ENCODE results near the gene BMPR1B. TPM values are rescaled to one million over a fixed set of nuclear protein-coding genes. Genes with fewer than 3 reads are reported as not detected.
"Not testable (repeated sequence)": the region's sequence is repeated elsewhere in the genome, so short reads cannot be mapped to it uniquely, and the experiment has no call there.

BMPR1B gene
- total RNA-seq, 1 experiment from 2014 or later: 0.07 TPM

DNA sequence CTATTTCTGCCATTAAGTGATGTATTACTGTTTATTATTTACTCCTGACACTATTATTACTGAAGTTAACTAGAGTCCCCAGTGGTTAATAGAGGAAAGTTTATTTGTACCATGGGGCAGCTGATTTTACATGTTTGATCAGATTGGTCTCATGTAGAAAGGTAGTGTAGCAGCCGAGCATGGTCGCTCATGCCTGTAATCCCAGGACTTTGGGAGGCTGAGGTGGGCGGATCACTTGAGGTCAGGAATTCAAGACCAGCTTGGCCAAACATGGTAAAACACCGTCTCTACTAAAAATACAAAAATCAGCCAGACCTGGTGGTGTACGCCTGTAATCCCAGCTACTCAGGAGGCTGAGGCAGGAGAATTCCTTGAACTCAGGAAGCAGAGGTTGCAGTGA, 74.6 kb downstream of the BMPR1B start:
- DNase-seq (ENCODE audit: low read depth): not testable (repeated sequence)

DNA sequence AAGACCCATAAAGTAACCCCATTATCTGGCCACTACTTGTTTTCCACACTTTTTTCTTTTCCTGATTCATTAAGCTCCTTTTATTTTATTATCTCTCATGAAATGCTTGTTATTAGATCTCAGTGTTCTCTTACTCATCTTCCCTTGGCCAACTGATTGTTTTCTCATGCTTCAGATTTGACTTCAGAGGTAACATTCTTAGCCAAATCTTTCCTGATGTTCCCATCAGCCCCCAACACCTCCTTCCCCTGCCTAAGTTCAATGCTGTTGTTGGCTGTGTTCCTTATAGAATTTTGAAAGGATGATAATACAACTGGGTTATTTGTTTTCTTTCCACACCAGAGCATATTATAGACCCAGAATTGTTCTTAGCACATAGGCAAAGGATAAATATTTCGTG, 75.6 kb downstream of the BMPR1B start:
- no peak for DNase-seq (ENCODE audit: low read depth)

DNA sequence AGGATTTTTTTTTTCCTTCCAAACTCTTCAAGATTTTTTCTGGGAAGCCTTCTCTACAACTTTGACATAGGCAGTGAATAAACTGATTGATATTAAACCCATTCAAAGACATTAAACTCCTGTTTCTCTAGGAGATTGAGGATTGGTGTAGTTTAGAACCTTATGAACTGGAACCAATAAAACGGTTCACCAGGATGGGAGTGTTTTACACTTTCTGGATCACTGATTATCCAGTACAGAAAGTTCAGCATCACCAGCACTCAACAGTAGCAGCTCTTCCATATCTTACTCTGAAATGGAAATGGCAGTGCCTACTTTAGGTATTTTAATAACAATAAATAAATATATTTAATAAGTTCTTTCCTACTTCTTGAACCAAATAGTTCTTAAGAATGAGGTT, 76.7 kb downstream of the BMPR1B start:
- DNase-seq (ENCODE audit: low read depth): no peak

DNA sequence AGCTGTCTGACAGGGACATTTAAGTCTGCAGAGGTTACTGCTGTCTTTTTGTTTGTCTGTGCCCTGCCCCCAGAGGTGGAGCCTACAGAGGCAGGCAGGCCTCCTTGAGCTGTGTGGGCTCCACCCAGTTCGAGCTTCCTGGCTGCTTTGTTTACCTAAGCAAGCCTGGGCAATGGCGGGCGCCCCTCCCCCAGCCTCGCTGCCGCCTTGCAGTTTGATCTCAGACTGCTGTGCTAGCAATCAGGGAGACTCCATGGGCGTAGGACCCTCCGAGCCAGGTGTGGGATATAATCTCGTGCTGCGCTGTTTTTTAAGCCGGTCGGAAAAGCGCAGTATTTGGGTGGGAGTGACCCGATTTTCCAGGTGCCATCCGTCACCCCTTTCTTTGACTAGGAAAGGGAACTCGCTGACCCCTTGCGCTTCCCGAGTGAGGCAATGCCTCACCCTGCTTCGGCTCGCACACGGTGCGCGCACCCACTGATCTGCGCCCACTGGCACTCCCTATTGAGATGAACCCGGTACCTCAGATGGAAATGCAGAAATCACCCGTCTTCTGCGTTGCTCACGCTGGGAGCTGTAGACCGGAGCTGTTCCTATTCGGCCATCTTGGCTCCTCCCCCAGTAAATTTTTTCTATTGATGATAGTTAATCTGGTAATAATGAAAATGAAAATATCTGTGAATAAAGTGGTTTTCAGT, 83.6 kb downstream of the BMPR1B start:
- DNase-seq (ENCODE audit: low read depth): not testable (repeated sequence)

- no peak for DNase-seq (ENCODE audit: low read depth)
Measured at GRCh38 chr4:94841864-94842221, 84.1 kb downstream of the BMPR1B start.

DNA sequence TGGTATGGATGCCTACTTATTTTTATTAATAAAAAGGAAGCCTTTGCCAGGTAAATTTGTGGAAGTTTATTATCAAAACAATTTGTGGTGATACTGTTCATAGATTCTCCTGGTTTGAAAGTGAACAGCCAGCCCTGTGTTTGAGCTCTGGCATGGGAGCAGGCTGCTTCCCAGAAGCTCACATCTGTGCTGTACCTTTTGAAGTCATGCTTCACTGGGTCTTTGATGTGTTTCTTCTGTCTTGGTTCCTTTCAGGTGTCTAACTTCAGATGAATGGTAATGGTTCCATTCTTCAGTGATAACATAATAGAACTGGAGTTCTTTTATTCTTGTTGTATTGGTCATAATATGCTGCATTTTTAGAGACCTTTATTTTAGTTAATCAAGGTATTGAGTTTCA, 85.5 kb downstream of the BMPR1B start:
- no peak for DNase-seq (ENCODE audit: low read depth)

- no peak for DNase-seq (ENCODE audit: low read depth)
Measured at GRCh38 chr4:94848326-94848725, 90.6 kb downstream of the BMPR1B start.

- no peak for DNase-seq (ENCODE audit: low read depth)
Measured at GRCh38 chr4:94849901-94850300, 92.1 kb downstream of the BMPR1B start.

DNA sequence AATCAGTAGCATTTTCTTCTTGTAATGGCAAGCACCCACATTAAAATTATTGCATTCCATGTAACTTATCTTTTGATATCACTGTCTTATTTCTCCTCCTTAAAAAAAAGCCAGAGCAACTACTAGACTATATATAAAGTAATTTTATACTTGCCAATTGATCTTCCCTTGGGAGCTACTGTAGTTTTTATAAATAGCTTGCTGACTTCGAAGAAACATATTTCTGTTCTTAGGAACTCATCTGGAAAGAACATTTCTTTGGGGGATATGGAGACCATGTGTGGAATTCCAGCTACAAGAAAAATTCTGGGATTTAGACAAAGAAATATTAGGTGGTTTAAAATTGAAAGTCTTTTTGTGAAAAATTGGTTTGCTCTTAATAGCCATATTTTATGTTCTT, 94.9 kb downstream of the BMPR1B start:
- no peak for DNase-seq (ENCODE audit: low read depth)

DNA sequence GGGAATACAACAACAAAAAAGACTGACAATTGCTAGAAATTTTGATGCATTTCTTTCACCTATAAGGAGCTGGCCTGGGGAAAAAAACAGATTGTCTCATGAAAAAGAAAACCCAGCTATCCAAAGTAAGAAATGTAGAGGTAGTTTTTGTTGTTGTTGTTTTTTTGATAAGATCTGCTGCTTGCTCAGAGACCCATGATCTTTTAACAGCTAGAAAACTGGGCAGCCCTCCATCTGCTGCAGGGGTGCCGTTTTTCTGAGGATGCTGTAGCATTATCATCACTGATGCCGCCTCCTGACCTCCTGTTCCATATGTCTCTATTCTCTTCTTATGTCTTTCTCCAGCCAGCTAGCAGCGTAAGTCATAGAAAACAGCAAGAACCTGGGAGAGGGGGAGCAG, 98.3 kb downstream of the BMPR1B start:
- no peak for DNase-seq (ENCODE audit: low read depth)

GRCh38 chr4:94870146-94870545, 112.4 kb downstream of the BMPR1B start:
- DNase-seq (ENCODE audit: low read depth): no peak

- DNase-seq (ENCODE audit: low read depth): no peak
Measured at GRCh38 chr4:94871644-94872305, 114.0 kb downstream of the BMPR1B start.

DNA sequence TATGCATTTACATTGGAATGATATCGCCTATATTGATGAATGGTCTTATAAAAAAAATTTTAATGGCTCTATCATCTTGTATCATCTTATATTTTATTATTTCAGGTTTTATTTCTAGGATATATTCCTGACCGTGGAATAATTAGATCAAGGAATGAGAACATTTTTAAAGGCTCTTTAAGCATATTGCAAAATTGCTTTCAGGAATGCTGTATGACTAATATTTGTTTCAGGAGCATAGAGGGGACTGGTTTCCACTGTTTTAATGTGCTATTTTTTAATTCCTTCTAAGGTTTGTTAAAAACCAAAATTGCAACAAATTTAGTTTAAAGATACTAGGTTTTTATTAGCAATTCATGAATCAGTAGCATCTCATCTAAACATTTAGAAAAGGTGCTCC, 120.2 kb downstream of the BMPR1B start:
- peak; percentile 1 for DNase-seq (ENCODE audit: low read depth)

- peak; percentile 12 for DNase-seq (ENCODE audit: low read depth)
Measured at GRCh38 chr4:94880956-94881355, 123.2 kb downstream of the BMPR1B start.

GRCh38 chr4:94882756-94883155, 125.0 kb downstream of the BMPR1B start:
- peak; percentile 1 for DNase-seq (ENCODE audit: low read depth)

DNA sequence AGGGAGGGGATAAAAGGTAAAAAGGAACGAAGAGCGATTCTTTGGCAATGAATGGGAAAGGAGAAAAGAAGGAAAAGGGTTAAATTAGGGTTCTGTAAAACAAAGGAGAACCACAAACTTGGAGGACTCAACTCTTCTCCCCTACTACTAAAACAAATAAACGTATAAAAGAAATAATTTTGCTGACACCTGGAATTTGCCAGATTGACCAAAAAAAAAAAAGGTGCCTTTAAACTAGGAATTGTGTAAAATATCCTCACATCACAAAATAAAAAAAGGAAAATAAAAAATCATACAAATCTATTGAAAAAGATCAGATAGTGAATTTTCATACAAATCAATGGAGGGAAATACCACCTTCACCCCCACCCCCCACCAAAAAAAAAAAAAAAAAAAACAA, 129.3 kb downstream of the BMPR1B start:
- no peak for DNase-seq (ENCODE audit: low read depth)

DNA sequence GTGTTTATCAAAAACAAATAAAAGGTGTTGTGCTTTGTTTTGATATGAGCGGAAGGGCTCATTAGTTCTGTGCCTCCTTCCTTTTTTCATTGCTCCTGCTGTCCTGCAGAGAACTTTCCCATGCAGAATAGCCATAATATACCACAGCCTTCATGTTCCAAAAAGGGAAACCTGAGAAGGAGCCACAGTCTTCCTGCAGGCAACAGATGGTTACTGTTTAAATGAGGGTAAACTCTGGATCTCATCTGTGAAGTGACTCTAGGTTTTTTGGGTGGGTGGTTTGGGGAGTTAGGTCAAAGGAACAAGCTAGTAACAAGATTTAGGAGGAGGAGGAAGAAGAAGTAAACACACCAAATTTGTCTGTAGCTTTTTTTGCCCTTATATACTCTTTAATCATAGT, 131.8 kb downstream of the BMPR1B start:
- no peak for DNase-seq (ENCODE audit: low read depth)

DNA sequence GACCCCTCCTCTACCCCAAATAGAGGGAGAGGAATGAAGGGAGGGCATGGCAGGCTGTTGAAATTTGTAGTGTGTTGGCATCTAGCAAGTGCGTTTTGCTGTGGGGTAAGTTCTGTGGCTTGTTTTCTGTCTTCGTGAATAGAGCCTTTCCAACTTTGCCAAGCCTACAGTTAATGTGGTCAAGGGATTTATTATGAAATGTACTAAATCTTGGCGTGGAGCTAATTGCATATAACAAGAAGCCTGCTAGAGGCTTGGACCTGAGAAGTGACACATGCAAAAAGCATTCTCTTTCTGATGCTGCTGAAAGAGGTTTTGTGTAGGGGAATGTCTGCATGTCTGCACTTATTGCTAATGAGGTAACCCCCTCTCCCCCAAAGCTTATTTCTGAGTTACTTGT, 132.2 kb downstream of the BMPR1B start:
- DNase-seq (ENCODE audit: low read depth): peak; percentile 24

GRCh38 chr4:94890579-94890978, 132.8 kb downstream of the BMPR1B start:
- no peak for DNase-seq (ENCODE audit: low read depth)

GRCh38 chr4:94892051-94892450, 134.3 kb downstream of the BMPR1B start:
- DNase-seq (ENCODE audit: low read depth): peak; percentile 7

- DNase-seq (ENCODE audit: low read depth): no peak
Measured at GRCh38 chr4:94895081-94895480, 137.3 kb downstream of the BMPR1B start.

DNA sequence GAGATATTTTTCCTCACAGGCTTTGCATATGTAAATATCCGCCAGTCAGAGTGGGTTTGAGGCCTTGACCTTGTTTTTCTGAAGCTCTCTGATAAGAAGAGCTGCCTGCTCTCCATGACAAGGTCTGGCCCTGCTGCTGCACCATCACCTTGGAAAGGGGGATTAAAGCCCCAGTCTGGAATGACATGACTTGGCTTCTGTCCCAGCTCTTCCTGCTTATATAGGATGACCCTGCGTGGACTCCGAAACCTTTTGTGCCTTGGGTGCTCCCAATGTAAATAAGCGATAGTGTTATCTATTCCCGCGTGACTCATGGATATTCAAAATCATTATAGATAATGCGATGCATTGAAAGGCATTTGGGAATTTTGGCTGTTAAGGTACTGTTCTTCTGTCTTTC, 139.3 kb downstream of the BMPR1B start:
- DNase-seq (ENCODE audit: low read depth): no peak

DNA sequence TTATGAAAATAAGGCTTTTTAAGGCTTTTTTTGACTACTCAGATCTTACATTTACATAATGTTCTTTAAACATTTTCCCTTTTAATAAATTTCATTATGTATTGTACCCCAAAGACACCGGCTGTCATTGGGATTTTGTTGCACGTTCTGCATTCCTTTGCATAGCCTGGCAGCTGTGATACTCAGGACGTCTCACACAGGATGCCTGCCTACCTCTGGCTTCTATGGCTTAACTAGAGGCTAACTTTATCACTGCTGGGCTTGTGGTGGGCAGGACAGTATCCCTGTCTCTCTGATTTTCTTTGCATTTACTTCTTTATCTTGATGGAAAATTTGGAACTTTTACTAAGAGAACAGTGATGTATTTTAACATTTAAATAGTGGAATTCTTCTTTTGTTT, 147.8 kb downstream of the BMPR1B start:
- no peak for DNase-seq (ENCODE audit: low read depth)

DNA sequence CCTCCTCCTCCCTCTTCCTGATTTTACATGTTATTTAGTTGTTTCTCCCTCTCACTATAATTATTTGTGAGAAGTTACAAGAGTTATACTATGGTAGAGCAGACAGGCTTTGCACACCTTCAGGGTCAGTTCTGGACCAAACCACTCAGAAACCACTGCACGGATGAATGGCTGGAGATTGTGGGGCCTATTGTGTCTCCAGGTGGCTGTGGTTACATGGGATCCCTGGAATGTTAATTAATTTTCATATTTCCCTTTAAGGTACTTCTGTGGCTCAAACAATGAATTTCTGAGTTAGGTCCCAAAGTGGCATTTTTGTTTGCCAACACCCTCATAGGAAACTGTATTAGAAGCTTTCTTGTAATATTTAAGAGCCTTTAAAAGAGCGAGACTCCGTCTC, 151.9 kb downstream of the BMPR1B start:
- DNase-seq (ENCODE audit: low read depth): no peak
